Measurements from ENCODE around the gene COX6B2.

The COX6B2 gene

GRCh38 chr19:55362174-55362989 lies 7.9 kb upstream of the COX6B2 start:
- no peak for DNase-seq (ENCODE audit: low read depth)

- DNase-seq (ENCODE audit: low read depth), result no peak
Measured at GRCh38 chr19:55360902-55361301, 6.4 kb upstream of the COX6B2 start.

GRCh38 chr19:55358943-55359908 lies 4.7 kb upstream of the COX6B2 start:
- no peak for DNase-seq (ENCODE audit: low read depth)

GRCh38 chr19:55358493-55358892 lies 4.0 kb upstream of the COX6B2 start:
- no peak for DNase-seq (ENCODE audit: low read depth)

- no peak for DNase-seq (ENCODE audit: low read depth)
Measured at GRCh38 chr19:55355213-55355821, 798 bp upstream of the COX6B2 start.

- DNase-seq (ENCODE audit: low read depth), result no peak
Measured at GRCh38 chr19:55353803-55354697, 469 bp downstream of the COX6B2 start.

GRCh38 chr19:55353356-55353802 lies 1.1 kb downstream of the COX6B2 start:
- DNase-seq (ENCODE audit: low read depth), result no peak

GRCh38 chr19:55352549-55353145 lies 1.9 kb downstream of the COX6B2 start:
- DNase-seq (ENCODE audit: low read depth), result no peak

GRCh38 chr19:55352040-55352439 lies 2.5 kb downstream of the COX6B2 start:
- DNase-seq (ENCODE audit: low read depth), result no peak

- DNase-seq (ENCODE audit: low read depth), result no peak
Measured at GRCh38 chr19:55350620-55351315, 3.8 kb downstream of the COX6B2 start.

GRCh38 chr19:55348317-55349034 lies 6.0 kb downstream of the COX6B2 start:
- no peak for DNase-seq (ENCODE audit: low read depth)

GRCh38 chr19:55347442-55348009 lies 7.0 kb downstream of the COX6B2 start:
- no peak for DNase-seq (ENCODE audit: low read depth)

- no peak for DNase-seq (ENCODE audit: low read depth)
Measured at GRCh38 chr19:55346725-55347441, 7.6 kb downstream of the COX6B2 start.

GRCh38 chr19:55345818-55346724 lies 8.4 kb downstream of the COX6B2 start:
- no peak for DNase-seq (ENCODE audit: low read depth)

GRCh38 chr19:55345101-55345817 lies 9.3 kb downstream of the COX6B2 start:
- no peak for DNase-seq (ENCODE audit: low read depth)

GRCh38 chr19:55344444-55344843 lies 10.1 kb downstream of the COX6B2 start:
- DNase-seq (ENCODE audit: low read depth), result no peak
